Prostate gland (tissue), 2 donors: ENCODE data around the gene LDHA. TPM values are rescaled to one million over a fixed set of nuclear protein-coding genes. Genes with fewer than 3 reads are reported as not detected.

Experiments
- DNase-seq: peaks from one replicate; pipeline ENCODE4 v3.0.0-alpha.2; 2019; ENCODE audit warnings: low spot score
- H3K27ac ChIP-seq, 2 donors: fragments of 200-600 bp; sonication (generic); 2 replicates each; pipeline ENCODE4 v1.5.1; 2017 to 2019
- H3K27me3 ChIP-seq: fragments of 200-600 bp; sonication (generic); replicated peaks from 2 replicates; pipeline ENCODE4 v1.5.1; 2019; ENCODE audit not compliant: insufficient read depth
- H3K36me3 ChIP-seq, 2 donors: fragments of 200-600 bp; sonication (generic); 1 replicate in 1 of 2; 2 replicates in 1 of 2; pipeline versions ENCODE4 v1.5.1 to v1.8.1; 2017 to 2019
- H3K4me1 ChIP-seq: fragments of 200-600 bp; sonication (generic); replicated peaks from 2 replicates; pipeline ENCODE4 v1.5.1; 2019
- H3K4me3 ChIP-seq, 2 donors: fragments of 200-600 bp; sonication (generic); 2 replicates each; pipeline ENCODE4 v1.5.1; 2017 to 2019
- H3K9me3 ChIP-seq: fragments of 200-600 bp; sonication (generic); 2 replicates; pipeline ENCODE4 v1.5.1; 2017
- POLR2A ChIP-seq: fragments of 450-650 bp; IDR thresholded peaks from one replicate; pipeline ENCODE4 v1.6.1; 2016; ENCODE audit warnings: antibody characterized with exemption, mild to moderate bottlenecking
- POLR2AphosphoS5 ChIP-seq: sonication (generic); formaldehyde crosslinking; IDR thresholded peaks from one replicate; pipeline ENCODE4 v1.6.1; 2017; ENCODE audit warnings: antibody characterized with exemption
- WGBS: methylation state at CpG from one replicate; pipeline ENCODE4 v1.1.5; 2018; 5-methylcytosine and 5-hydroxymethylcytosine counted together
- intact Hi-C: fragments of 100-400 bp; cut with DNase I; formaldehyde crosslinking; loops from one replicate; pipeline ENCODE4 v1.14.2; 2022
- total RNA-seq, 2 donors: library from RNA; depleted of rRNA; stranded (reverse); fragments of >200 nt; gene quantifications; one replicate each; pipeline ENCODE4 v1.1.0, GENCODE V29; 2016
- TF ChIP-seq, protein P1 (sequence below), 4 experiments: fragments of 200-600 bp in 2 of 4; fragments of 450-650 bp in 2 of 4; sonication (generic) in 2 of 4; IDR thresholded peaks; 1 replicate in 3 of 4; 2 replicates in 1 of 4; pipeline ENCODE4 v1.5.1; 2016 to 2019; ENCODE audit warnings: antibody characterized with exemption in 4 of 4, mild to moderate bottlenecking in 2 of 4, moderate library complexity in 2 of 4

LDHA gene
- total RNA-seq, 2 donors from 2014 or later: 182 to 192 TPM

DNA sequence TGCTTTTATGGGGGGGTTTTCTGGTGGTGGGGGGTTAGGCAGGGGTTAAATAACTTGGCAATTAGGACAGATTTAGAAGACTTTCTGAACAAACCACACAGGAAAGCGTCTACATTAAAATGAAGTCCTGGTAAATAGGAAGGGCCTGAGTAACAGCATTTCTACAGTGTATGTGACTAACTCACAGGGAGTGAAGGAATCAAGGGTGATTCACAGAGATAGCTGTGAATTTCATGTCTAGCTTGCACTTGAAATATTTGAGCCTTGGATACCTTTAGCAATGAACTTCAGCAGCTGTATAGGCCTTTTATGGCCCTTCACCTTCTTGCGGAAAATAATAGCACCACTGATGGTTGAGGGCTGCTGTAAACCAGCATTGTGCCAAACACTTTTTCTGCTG is 26.1 kb upstream of the LDHA start:
- no peak for DNase-seq
- no peaks in the 10 kb centered on the region for H3K27me3 ChIP-seq
- peaks cover 4% of the 10 kb centered on the region in 2 donors for H3K36me3 ChIP-seq
- no peak overlapping the region for H3K4me3 ChIP-seq
- no peaks in the 10 kb centered on the region for H3K9me3 ChIP-seq
- WGBS: 76% methylated on average over 2 of the region's 2 CpGs
- no peaks in the 10 kb centered on the region for H3K4me1 ChIP-seq
- no peak for TF ChIP-seq POLR2A
- TF ChIP-seq, protein P1, sequence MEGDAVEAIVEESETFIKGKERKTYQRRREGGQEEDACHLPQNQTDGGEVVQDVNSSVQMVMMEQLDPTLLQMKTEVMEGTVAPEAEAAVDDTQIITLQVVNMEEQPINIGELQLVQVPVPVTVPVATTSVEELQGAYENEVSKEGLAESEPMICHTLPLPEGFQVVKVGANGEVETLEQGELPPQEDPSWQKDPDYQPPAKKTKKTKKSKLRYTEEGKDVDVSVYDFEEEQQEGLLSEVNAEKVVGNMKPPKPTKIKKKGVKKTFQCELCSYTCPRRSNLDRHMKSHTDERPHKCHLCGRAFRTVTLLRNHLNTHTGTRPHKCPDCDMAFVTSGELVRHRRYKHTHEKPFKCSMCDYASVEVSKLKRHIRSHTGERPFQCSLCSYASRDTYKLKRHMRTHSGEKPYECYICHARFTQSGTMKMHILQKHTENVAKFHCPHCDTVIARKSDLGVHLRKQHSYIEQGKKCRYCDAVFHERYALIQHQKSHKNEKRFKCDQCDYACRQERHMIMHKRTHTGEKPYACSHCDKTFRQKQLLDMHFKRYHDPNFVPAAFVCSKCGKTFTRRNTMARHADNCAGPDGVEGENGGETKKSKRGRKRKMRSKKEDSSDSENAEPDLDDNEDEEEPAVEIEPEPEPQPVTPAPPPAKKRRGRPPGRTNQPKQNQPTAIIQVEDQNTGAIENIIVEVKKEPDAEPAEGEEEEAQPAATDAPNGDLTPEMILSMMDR (IDR thresholded peaks at IDR 0.05): no peak
- no peak for TF ChIP-seq POLR2AphosphoS5
- intact Hi-C loops: no loop called here
- no peak overlapping the region for H3K27ac ChIP-seq

DNA sequence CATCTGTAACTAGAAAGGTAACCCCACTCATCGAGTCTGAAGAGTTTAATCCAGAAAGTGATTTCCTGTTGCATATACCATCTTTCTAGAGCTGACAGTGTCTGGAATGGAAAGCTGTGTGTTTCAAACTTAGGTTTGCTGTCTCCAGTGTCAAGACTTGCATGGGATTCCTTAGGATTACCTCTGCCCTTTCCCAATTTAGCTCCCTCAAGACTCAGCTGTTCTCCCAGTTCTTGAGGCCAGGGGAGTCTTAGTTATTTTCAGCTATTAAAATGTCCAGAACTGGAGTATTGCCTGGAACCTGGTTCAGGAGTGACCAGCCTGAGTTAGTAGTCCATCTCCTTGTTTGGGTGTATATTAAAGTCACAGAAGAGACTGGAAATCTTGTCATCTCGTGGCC is 25.0 kb upstream of the LDHA start:
- WGBS: 66% methylated on average over 2 of the region's 2 CpGs
- H3K27me3 ChIP-seq: no peaks in the 10 kb centered on the region
- no peak overlapping the region for H3K4me3 ChIP-seq
- TF ChIP-seq POLR2AphosphoS5 (no peak), POLR2A (no peak)
- TF ChIP-seq, protein P1 (IDR thresholded peaks at IDR 0.05): no peak
- no peak overlapping the region for H3K27ac ChIP-seq
- DNase-seq: no peak
- peaks cover 0 to 4% of the 10 kb centered on the region in 2 donors for H3K36me3 ChIP-seq
- no peaks in the 10 kb centered on the region for H3K9me3 ChIP-seq
- H3K4me1 ChIP-seq: no peaks in the 10 kb centered on the region
- intact Hi-C loops: no loop called here

DNA sequence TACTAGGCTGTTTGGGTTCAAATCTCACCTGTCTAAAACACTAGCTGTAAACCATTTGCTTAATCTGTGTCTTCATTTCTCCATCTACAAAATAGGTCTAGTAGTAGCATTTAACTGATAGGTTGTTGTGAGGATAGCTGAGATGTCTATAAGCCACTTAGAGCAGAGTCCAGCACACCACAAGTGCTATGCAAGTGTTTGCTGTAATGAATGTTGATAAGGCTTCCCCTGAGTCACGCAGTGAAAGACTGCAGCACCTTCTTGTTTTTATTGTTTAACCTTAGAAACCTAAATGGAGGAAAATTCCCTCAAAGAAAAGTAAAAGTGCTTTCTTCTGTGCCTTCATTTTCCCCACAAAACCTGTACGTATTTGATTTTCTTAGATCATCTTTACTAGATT is 23.1 kb upstream of the LDHA start:
- intact Hi-C loops: no loop called here
- 76% methylated on average over 2 of the region's 2 CpGs for WGBS
- no peak for DNase-seq

DNA sequence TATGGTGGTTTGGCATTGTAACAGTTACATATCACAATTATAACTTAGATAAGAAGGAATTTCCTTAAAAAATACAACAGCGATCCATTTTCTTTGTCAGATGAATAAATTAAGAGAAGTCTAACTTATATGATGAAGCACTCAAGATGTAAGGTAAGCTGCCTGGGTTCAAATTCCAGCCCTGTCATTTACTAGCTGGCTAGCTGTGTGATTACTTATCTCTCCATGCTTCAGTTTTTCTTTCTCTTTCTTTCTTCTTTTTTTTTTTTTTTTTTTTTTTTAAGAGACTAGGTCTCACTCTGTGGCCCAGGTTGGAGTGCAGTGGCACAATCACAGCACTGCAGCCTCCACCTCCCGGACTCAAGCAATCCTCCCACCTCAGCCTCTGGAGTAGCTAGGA is 22.2 kb upstream of the LDHA start:
- Histone ChIP-seq H3K36me3 (no peaks in the 10 kb centered on the region), H3K27me3 (no peaks in the 10 kb centered on the region), H3K4me3 (no peak overlapping the region), H3K27ac (no peak overlapping the region), H3K4me1 (no peaks in the 10 kb centered on the region), H3K9me3 (no peaks in the 10 kb centered on the region)
- TF ChIP-seq POLR2AphosphoS5: no peak
- no peak for TF ChIP-seq POLR2A
- TF ChIP-seq, protein P1 (IDR thresholded peaks at IDR 0.05): no peak
- 95% methylated on average over 2 of the region's 2 CpGs for WGBS
- no peak for DNase-seq
- intact Hi-C loops: no loop called here

More for the DNA sequence above, 23.1 kb upstream of the LDHA start:
- Histone ChIP-seq H3K4me1 (no peaks in the 10 kb centered on the region), H3K9me3 (no peaks in the 10 kb centered on the region), H3K4me3 (no peak overlapping the region), H3K27me3 (no peaks in the 10 kb centered on the region), H3K27ac (no peak overlapping the region), H3K36me3 (no peaks in the 10 kb centered on the region)
- TF ChIP-seq POLR2A: no peak

DNA sequence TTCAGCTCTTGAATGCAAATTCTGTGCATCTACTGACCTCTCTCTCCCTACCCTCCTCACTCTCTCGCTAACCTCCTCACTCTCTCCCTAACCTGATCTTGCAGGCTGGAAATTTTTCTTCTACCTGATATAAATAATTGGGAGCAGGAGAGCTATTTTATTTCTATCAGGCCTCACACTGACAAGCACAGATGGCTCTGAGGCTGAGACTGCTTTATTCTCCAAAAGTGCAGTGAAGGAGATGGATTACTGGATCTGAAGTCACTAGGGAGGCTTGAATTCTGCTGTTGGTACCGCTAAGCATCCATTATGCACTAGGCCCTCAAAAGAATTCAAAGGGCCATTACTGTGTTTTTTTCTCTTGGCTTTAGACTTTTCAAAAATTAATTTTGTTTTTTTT is 19.4 kb upstream of the LDHA start:
- Histone ChIP-seq H3K36me3 (no peaks in the 10 kb centered on the region), H3K27ac (no peak overlapping the region), H3K27me3 (no peaks in the 10 kb centered on the region), H3K4me1 (no peaks in the 10 kb centered on the region), H3K4me3 (no peak overlapping the region), H3K9me3 (no peaks in the 10 kb centered on the region)
- TF ChIP-seq, protein P1 (IDR thresholded peaks at IDR 0.05): no peak
- TF ChIP-seq POLR2A (no peak), POLR2AphosphoS5 (no peak)
- DNase-seq: no peak
- 90% methylated on average over 2 of the region's 2 CpGs for WGBS
- intact Hi-C loops: no loop called here
